GM19395 (cell line): ENCODE measurements around the gene ATRNL1.
A peak's percentile ranks its signal among the peaks of the same experiment; 100 is the strongest.

Experiments
- ATAC-seq: cut with Tn5 transposase; IDR thresholded peaks from one replicate; pipeline ENCODE4 v1.9.1; 2021; ENCODE audit warnings: mild to moderate bottlenecking, moderate library complexity; ENCODE audit not compliant: unreplicated experiment

ATRNL1 gene

GRCh38 chr10:115867305-115867704 lies 774.1 kb downstream of the ATRNL1 start:
- no peak for ATAC-seq

DNA sequence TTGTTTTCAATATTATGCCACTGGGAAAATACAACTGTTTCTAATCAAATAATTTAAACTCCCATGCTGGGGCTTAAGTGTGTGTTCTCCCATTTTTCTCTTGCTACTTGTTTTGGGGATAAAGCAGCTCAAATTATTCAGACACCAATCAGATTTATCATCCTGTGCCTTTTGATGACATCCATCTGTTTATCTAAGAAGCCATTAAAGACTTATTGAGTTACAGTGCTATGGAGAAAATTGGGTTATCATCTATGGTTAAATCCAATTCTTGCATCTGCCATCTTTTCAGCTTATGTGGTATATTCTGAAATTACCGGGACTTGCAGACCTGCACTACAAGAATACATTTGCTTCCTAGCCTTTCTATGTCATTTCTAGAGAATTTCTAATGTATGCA lies 778.7 kb downstream of the ATRNL1 start:
- no peak for ATAC-seq

- ATAC-seq, result no peak
Observed at GRCh38 chr10:115875172-115875571, 782.0 kb downstream of the ATRNL1 start.

DNA sequence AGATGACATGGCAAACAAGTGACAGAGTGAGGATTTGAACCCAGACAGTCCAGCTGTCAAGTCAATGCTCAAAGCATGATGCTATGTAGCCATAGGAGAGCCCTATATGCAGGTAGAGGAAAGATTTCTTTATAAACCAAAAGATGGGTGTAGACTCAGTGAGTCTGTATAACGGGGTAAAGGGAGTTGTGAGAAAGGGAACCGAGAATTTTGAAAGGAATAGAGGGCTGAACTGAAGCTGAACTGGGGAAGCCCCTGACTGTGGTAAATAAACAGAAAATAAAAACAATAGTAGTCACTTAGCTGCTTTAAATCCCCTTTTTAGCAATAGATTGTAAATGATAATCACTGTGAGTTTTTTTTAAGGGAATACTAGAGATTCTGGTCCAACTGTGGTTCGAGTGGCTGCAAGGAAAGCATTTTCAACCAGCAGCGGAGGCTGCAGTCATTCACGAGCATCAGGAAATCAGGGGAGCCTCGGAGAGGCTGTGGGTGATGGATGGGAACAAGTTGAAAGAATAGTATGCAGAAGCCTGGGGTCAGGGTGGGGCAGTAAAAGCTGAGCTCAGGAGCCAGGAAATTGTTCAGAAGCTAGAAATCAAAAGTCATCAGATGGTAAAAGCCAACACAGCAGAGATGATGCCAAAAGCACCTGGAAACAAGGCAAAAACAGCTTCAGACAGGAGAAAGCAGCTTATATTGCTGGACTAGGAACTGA lies 786.4 kb downstream of the ATRNL1 start:
- ATAC-seq, result peak; percentile 78

DNA sequence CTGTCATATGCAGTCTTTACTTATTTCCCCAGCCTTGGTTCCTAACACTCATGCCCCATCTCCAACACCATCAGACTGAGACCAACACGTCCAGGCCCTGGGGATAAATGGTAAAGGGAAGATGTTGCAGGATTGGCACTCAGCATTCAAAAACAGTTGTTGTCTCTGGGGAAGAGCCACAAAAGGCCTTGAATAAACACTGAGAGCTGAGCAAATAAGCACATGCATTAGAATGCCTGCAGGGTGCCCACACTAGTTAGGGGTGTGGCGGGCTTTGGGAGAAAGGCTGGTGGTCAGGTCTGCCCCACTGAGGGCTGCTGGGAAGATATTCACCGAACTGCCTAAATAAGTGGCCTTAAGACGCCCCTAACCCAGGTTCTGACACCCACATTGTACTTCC lies 788.9 kb downstream of the ATRNL1 start:
- no peak for ATAC-seq

DNA sequence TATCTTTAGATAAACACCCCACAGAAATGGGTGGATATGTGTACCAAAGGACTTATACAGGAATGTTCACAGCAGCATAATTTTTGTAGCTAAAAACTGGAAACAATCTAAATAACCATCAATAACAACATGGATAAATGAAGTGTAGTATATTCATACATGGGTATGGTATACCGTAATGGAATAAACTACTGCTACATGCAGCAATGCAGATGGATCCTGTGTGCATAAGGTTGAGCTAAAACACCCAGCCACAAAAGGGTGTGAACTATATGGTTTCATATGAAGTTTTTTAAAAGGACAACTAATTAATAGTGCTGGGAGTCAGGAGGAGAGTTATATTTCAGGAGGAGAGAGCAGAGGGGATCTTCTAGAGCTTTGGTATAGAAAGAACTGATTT lies 790.2 kb downstream of the ATRNL1 start:
- no peak for ATAC-seq

- no peak for ATAC-seq
Observed at GRCh38 chr10:115884331-115884730, 791.2 kb downstream of the ATRNL1 start.

DNA sequence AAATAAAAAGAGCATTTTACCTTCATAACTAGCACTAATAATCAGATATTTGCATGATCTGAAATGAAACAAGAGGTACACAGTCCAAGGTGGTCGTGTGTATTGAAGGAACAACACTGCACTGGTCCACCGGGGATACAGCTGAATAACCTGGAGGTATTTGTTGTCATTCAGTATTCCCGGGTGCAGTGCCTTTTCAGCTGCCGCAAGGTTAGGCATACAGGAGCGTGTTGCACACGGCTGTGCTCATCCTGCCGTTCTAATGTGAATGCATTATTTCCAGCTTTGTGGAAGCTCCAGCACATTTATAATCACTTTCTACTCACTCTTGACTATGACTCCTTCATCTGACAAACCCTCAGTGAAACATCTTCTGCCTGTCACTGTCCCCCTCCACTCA lies 802.0 kb downstream of the ATRNL1 start:
- no peak for ATAC-seq

- ATAC-seq, result no peak
Observed at GRCh38 chr10:115898242-115898641, 805.1 kb downstream of the ATRNL1 start.

DNA sequence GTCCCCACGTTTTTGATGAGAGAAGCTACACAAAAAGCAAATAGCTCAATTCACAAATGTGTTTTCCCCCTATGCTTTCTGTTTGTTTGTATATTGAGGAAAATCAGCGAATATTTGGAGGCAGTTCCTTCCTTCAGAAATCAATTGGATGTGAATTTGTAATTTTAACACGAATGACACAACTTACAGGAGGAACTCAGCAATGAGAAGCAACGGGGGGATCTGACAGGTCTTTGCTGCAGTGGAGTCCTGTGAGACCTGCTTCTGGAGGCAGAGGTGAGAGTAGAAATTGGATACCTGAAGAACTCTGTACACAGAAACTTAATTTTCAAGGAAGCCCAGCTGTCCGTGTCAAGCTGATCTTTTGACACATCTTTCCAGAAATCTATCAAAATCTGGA lies 809.4 kb downstream of the ATRNL1 start:
- no peak for ATAC-seq

DNA sequence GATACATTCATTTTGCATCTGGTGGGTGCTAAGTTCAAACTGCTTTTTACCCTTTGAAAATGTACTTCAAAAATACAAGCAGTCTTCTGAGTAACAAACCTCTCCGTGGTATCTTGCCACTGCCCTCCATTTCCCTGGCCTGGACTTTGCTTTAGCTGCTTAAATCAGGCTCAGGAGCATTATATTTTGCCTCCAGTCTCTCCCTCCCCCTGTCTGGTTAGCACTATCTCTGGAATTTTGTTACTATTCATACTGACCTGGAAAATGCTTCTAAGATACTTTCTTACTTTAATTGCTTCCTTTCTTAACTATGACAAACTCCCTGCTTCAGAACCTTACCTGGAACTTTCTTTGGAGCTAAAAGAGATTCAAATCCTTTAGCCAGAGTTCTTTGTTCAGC lies 810.0 kb downstream of the ATRNL1 start:
- no peak for ATAC-seq

DNA sequence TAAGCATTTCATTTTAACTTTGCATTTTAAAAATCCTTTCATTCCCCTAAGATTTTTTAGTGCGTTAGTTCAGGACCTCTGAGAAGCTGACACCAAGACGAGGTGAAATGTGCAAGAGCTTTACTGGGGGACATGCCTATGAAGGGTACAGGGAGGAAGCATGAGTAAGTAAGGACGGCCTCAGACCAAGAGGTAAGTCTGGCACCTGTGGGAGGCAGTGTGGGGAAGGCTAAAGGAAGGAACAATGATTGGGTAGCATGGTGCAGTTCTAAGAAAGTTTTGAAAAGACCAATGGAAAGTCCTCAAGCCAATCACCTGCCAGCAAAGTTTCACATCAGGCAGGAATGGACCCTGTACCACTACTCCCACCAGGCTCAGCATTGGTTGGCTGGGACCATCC lies 810.7 kb downstream of the ATRNL1 start:
- ATAC-seq, result no peak

- ATAC-seq, result no peak
Observed at GRCh38 chr10:115909037-115909436, 815.9 kb downstream of the ATRNL1 start.

GRCh38 chr10:115909962-115910731 lies 817.0 kb downstream of the ATRNL1 start:
- no peak for ATAC-seq

- ATAC-seq, result no peak
Observed at GRCh38 chr10:115914475-115914874, 821.3 kb downstream of the ATRNL1 start.

GRCh38 chr10:115915429-115915828 lies 822.3 kb downstream of the ATRNL1 start:
- no peak for ATAC-seq

DNA sequence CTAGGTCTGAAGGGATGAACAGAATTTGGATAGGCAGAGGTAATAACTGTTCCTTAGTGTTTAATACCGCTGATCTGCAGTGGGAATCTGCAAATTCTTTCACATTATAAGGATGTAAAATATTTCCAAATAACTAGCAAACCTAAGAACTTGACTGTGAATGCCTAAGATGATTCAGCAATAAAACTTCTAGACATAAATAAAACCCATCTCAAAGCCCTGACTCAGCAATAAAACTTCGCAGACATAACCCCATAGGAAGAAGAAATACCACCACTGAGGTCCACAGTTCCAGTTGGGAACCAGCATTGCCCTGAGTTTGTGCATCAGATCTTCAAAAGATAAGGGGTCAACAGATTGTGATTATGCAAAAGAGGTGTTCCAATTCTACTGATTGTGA lies 825.6 kb downstream of the ATRNL1 start:
- ATAC-seq, result no peak

- ATAC-seq, result no peak
Observed at GRCh38 chr10:115921795-115922194, 828.6 kb downstream of the ATRNL1 start.

GRCh38 chr10:115931309-115931708 lies 838.1 kb downstream of the ATRNL1 start:
- ATAC-seq, result no peak

GRCh38 chr10:115932099-115932498 lies 838.9 kb downstream of the ATRNL1 start:
- no peak for ATAC-seq

DNA sequence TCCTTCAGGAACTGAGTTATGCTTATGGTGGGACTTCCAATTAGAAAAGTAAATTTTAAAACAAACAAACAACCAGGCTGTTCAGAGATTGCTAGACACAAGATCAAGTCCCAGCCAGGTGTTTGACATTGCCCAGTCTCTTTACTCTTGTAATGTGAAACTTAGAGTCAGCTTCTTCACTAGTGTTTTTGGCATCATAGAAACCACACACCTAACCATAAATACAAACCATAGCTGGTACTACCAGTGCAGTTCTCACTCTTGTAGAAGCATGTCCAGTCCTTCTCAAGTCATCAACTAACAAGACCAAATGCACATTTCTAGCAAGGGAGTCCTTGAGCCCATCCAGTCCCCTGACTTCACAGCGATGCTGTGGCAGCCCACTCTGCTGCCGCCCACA lies 839.9 kb downstream of the ATRNL1 start:
- no peak for ATAC-seq

DNA sequence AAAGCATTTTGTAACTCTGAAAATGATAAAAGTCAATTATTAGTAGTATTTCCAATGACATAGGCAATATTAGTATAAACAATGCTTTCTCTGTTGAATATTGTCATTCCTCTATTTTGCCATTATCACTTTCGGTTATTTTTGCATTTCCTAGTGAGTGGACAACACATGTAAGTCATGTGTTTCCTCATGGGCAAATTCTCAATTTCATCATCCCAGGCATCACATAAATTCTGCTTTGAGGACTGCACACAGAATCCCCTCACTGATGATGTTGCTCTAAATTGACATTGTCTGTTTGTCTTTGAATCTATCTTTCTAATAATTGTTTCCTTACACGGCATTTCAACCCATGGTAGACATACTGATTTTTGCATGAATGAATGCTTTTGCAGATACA lies 842.6 kb downstream of the ATRNL1 start:
- no peak for ATAC-seq
